IMR-90 (cell line): ENCODE results near the gene LUC7L. TPM values are rescaled to one million over a fixed set of nuclear protein-coding genes. Genes with fewer than 3 reads are reported as not detected.
"Not testable (repeated sequence)": the region's sequence is repeated elsewhere in the genome, so short reads cannot be mapped to it uniquely, and the experiment has no call there.

Experiments used
- ATAC-seq: fragments of 200-7000 bp; cut with Tn5 transposase; 2 replicates; pipeline ENCODE4 v1.9.1; 2020; ENCODE audit warnings: low read depth, mild to moderate bottlenecking, moderate library complexity
- BruUV-seq: library from RNA; stranded (reverse); fragments of 400-500 nt; replicated peaks from 2 replicates; lab custom pipeline; 2021; lab: Mats Ljungman, UMichigan
- CTCF ChIA-PET: fragments of 300-600 bp; formaldehyde crosslinking; extraction: SDS; loops from one replicate; lab custom pipeline; 2021; ENCODE audit warnings: antibody characterized with exemption; lab: Yijun Ruan, JAX
- POLR2A ChIA-PET: fragments of 300-600 bp; sonication (Branson Sonifier 250); formaldehyde crosslinking; loops from one replicate; lab custom pipeline; 2022; ENCODE audit warnings: antibody characterized with exemption; ENCODE audit not compliant: unreplicated experiment; lab: Charles Lee
- DNase-seq: peaks from one replicate; pipeline ENCODE4 v3.0.0; 2013
- H2AFZ ChIP-seq: replicated peaks from 2 replicates; pipeline ENCODE3; 2013; ENCODE audit warnings: low read length, mild to moderate bottlenecking; ENCODE audit not compliant: poor library complexity
- H2AK5ac ChIP-seq: 2 replicates; pipeline ENCODE4 v1.6.1; 2013; ENCODE audit warnings: low read depth, low read length, inconsistent platforms
- H2AK9ac ChIP-seq: replicated peaks from 2 replicates; pipeline ENCODE3; 2013; ENCODE audit warnings: mild to moderate bottlenecking, low read depth, low read length, moderate library complexity; ENCODE audit not compliant: poor library complexity
- H2BK120ac ChIP-seq: 2 replicates; pipeline ENCODE4 v1.6.1; 2013; ENCODE audit warnings: low read depth, low read length, inconsistent platforms
- H2BK15ac ChIP-seq: 3 replicates; pipeline ENCODE4 v1.6.1; 2013; ENCODE audit warnings: low read depth, low read length, inconsistent platforms
- H2BK20ac ChIP-seq: 2 replicates; pipeline ENCODE4 v1.6.1; 2013; ENCODE audit warnings: low read depth, mild to moderate bottlenecking, inconsistent platforms, low read length, moderate library complexity
- H2BK5ac ChIP-seq: 2 replicates; pipeline ENCODE4 v1.6.1; 2013; ENCODE audit warnings: mild to moderate bottlenecking, low read depth, low read length, inconsistent platforms; ENCODE audit not compliant: poor library complexity, severe bottlenecking
- H3K14ac ChIP-seq: replicated peaks from 2 replicates; pipeline ENCODE4 v1.6.1; 2013; ENCODE audit warnings: low read depth, low read length, inconsistent platforms
- H3K18ac ChIP-seq: 2 replicates; pipeline ENCODE4 v1.6.1; 2013; ENCODE audit warnings: low read depth, low read length, control low read depth
- H3K23ac ChIP-seq: 2 replicates; pipeline ENCODE4 v1.6.1; 2013; ENCODE audit warnings: low read depth, low read length, inconsistent platforms
- H3K27ac ChIP-seq: 2 replicates; pipeline ENCODE4 v1.5.1; 2013; ENCODE audit warnings: mild to moderate bottlenecking, control low read depth, low read length; ENCODE audit not compliant: insufficient read depth
- H3K27me3 ChIP-seq: 2 replicates; pipeline ENCODE4 v1.6.1; 2013; ENCODE audit warnings: low read length; ENCODE audit not compliant: control insufficient read depth, insufficient read depth
- H3K36me3 ChIP-seq: 2 replicates; pipeline ENCODE4 v1.6.1; 2013; ENCODE audit warnings: low read length, mixed read lengths; ENCODE audit not compliant: control insufficient read depth, insufficient read depth
- H3K4ac ChIP-seq: 2 replicates; pipeline ENCODE4 v1.6.1; 2013; ENCODE audit warnings: low read depth, low read length, inconsistent platforms
- H3K4me1 ChIP-seq: 2 replicates; pipeline ENCODE4 v1.6.1; 2013; ENCODE audit warnings: low read length, mixed read lengths; ENCODE audit not compliant: control insufficient read depth, insufficient read depth
- H3K4me2 ChIP-seq: 2 replicates; pipeline ENCODE4 v1.6.1; 2013; ENCODE audit warnings: low read depth, mild to moderate bottlenecking, control low read depth, low read length, moderate library complexity
- H3K4me3 ChIP-seq: 2 replicates; pipeline ENCODE4 v1.5.1; 2013; ENCODE audit warnings: low read depth, mild to moderate bottlenecking, control low read depth, low read length, moderate library complexity; ENCODE audit not compliant: insufficient read depth
- H3K56ac ChIP-seq: 2 replicates; pipeline ENCODE4 v1.6.1; 2013; ENCODE audit warnings: low read length, inconsistent platforms; ENCODE audit not compliant: insufficient read depth; ENCODE audit errors: extremely low read depth
- H3K79me1 ChIP-seq, 2 experiments: 2 replicates each; pipeline ENCODE4 v1.6.1; 2013; ENCODE audit warnings: low read length in 2 of 2, inconsistent platforms in 1 of 2, low read depth in 1 of 2
- H3K9ac ChIP-seq: 2 replicates; pipeline ENCODE4 v1.6.1; 2013; ENCODE audit warnings: low read depth, low read length, control low read depth
- H3K9me1 ChIP-seq: 2 replicates; pipeline ENCODE4 v1.6.1; 2013; ENCODE audit warnings: low read length, inconsistent platforms; ENCODE audit not compliant: insufficient read depth
- H3K9me3 ChIP-seq: 2 replicates; pipeline ENCODE4 v1.6.1; 2013; ENCODE audit warnings: low read length; ENCODE audit not compliant: control insufficient read depth, insufficient read depth
- H4K20me1 ChIP-seq: 2 replicates; pipeline ENCODE4 v1.6.1; 2013; ENCODE audit warnings: low read length, inconsistent platforms; ENCODE audit not compliant: insufficient read depth
- H4K5ac ChIP-seq: 2 replicates; pipeline ENCODE4 v1.6.1; 2013; ENCODE audit warnings: mild to moderate bottlenecking, low read depth, low read length, control low read depth
- H4K8ac ChIP-seq, 2 experiments: 2 replicates each; pipeline ENCODE4 v1.6.1; 2013; ENCODE audit warnings: low read depth in 2 of 2, low read length in 2 of 2, control low read depth in 1 of 2, inconsistent platforms in 1 of 2
- H4K91ac ChIP-seq: 2 replicates; pipeline ENCODE4 v1.6.1; 2013; ENCODE audit warnings: low read depth, low read length, inconsistent platforms; ENCODE audit not compliant: insufficient read depth
- WGBS, 2 experiments: methylation state at CpG; one replicate each; pipeline versions ENCODE4 v1.1.5 to v1.1.7; 2013; ENCODE audit warnings: missing lambda C conversion rate in 2 of 2; ENCODE audit not compliant: insufficient read length in 1 of 2; ENCODE audit errors: extremely low coverage in 2 of 2; 5-methylcytosine and 5-hydroxymethylcytosine counted together
- dilution Hi-C: fragments of 300-500 bp; cut with HindIII; formaldehyde crosslinking; loops from one replicate; pipeline ENCODE4 v1.14.3; 2018; ENCODE audit warnings: low sequenced_read_pairs; ENCODE audit not compliant: unreplicated experiment
- in situ Hi-C: fragments of 300-500 bp; cut with MboI; formaldehyde crosslinking; loops from 3 replicates; pipeline ENCODE4 v1.14.3; 2019; ENCODE audit warnings: low sequenced_read_pairs, inconsistent platforms, mixed read lengths
- intact Hi-C: fragments of 100-400 bp; cut with micrococcal nuclease; formaldehyde crosslinking; loops from 2 replicates; pipeline ENCODE4 v1.10.0; 2022
- polyA plus RNA-seq, 3 experiments: library from polyadenylated mRNA; depleted of rRNA; stranded (reverse); fragments of >200 nt; gene quantifications; 2 replicates each; pipeline ENCODE4 v1.2.3, GENCODE V29; 2012; ENCODE audit warnings: low replicate concordance in 1 of 3
- total RNA-seq: library from RNA; depleted of rRNA; stranded (reverse); fragments of >200 nt; gene quantifications from 2 replicates; pipeline ENCODE4 v1.2.3, GENCODE V29; 2012

The LUC7L gene
- total and polyA plus RNA-seq, 2 of the 4 experiments (the other 2 are of a cell fraction), result 21.5 to 55.6 TPM

DNA sequence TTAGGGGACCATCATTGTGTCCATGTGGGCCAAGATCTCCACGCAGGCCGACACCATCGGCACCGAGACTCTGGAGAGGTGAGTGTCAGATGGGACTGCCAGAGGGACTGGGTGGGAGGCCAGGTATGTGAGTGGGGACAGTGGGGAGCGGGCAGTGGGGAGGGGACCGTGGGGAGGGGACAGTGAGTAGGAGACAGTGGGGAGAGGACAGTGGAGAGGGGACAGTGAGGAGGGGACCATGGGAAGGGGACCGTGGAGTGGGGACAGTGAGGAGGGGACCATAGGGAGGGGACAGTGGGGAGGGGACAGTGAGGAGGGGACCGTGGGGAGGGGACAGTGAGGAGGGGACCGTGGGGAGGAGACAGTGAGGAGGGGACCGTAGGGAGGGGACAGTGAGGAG is 66.1 kb downstream of the LUC7L start:
- dilution Hi-C loops, in situ Hi-C loops, H4K91ac ChIP-seq, H3K36me3 ChIP-seq, ATAC-seq, H3K79me1 ChIP-seq, H2AK5ac ChIP-seq, DNase-seq, intact Hi-C loops, H3K23ac ChIP-seq, H2BK5ac ChIP-seq, H3K9me3 ChIP-seq, H4K8ac ChIP-seq, H3K4me2 ChIP-seq, H2AK9ac ChIP-seq, H3K14ac ChIP-seq, POLR2A ChIA-PET, H3K27ac ChIP-seq, H3K9me1 ChIP-seq, H3K9ac ChIP-seq, H2BK120ac ChIP-seq, H3K4ac ChIP-seq, CTCF ChIA-PET, H2AFZ ChIP-seq, H4K20me1 ChIP-seq, H2BK15ac ChIP-seq, H3K4me3 ChIP-seq, H4K5ac ChIP-seq, H3K18ac ChIP-seq, H3K56ac ChIP-seq, H2BK20ac ChIP-seq, H3K4me1 ChIP-seq, BruUV-seq: not testable (repeated sequence)
- 90% methylated on average over 2 of the region's 10 CpGs; no CpG with 5 or more reads in 1 of the 2 experiments for WGBS, 2 experiments
- H3K27me3 ChIP-seq, result peaks cover 55% of the 10 kb centered on the region
